ENCODE measurements around the gene HMCN2.
"Not testable (repeated sequence)": the region's sequence is repeated elsewhere in the genome, so short reads cannot be mapped to it uniquely, and the experiment has no call there.

HMCN2 gene

GRCh38 chr9:130431536-130432303, 166.2 kb downstream of the HMCN2 start:
- no peak for DNase-seq (ENCODE audit: low read depth in 2 of 2)

GRCh38 chr9:130432362-130432761, 166.8 kb downstream of the HMCN2 start:
- no peak for DNase-seq (ENCODE audit: low read depth in 2 of 2)

GRCh38 chr9:130432796-130433167, 167.2 kb downstream of the HMCN2 start:
- no peak for DNase-seq (ENCODE audit: low read depth in 2 of 2)

GRCh38 chr9:130433168-130433946, 167.8 kb downstream of the HMCN2 start:
- no peak for DNase-seq (ENCODE audit: low read depth in 2 of 2)

- no peak for DNase-seq (ENCODE audit: low read depth in 2 of 2)
Observed at GRCh38 chr9:130433947-130434262, 168.3 kb downstream of the HMCN2 start.

- DNase-seq (ENCODE audit: low read depth in 2 of 2), result not testable (repeated sequence)
Observed at GRCh38 chr9:130434656-130435055, 169.1 kb downstream of the HMCN2 start.

GRCh38 chr9:130437011-130437789, 171.6 kb downstream of the HMCN2 start:
- no peak for DNase-seq (ENCODE audit: low read depth in 2 of 2)

GRCh38 chr9:130438382-130438981, 172.9 kb downstream of the HMCN2 start:
- DNase-seq (ENCODE audit: low read depth in 2 of 2), result no peak

GRCh38 chr9:130441031-130441430, 175.5 kb downstream of the HMCN2 start:
- no peak for DNase-seq (ENCODE audit: low read depth in 2 of 2)

GRCh38 chr9:130442746-130443455, 177.3 kb downstream of the HMCN2 start:
- DNase-seq (ENCODE audit: low read depth in 2 of 2), result no peak

- no peak for DNase-seq (ENCODE audit: low read depth in 2 of 2)
Observed at GRCh38 chr9:130443456-130443801, 177.9 kb downstream of the HMCN2 start.

GRCh38 chr9:130443840-130444492, 178.4 kb downstream of the HMCN2 start:
- DNase-seq (ENCODE audit: low read depth in 2 of 2), result no peak

- peak; percentile 5 to 35 for DNase-seq (ENCODE audit: low read depth in 2 of 2)
Observed at GRCh38 chr9:130444565-130445221, 179.1 kb downstream of the HMCN2 start, which contains the start of gene ASS1. TSS of gene ASS1 (plus strand) at chr9:130444961. CDS start at chr9:130452229, 7,268 bp downstream.

- no peak for DNase-seq (ENCODE audit: low read depth in 2 of 2)
Observed at GRCh38 chr9:130445268-130445983, 179.9 kb downstream of the HMCN2 start.

- DNase-seq (ENCODE audit: low read depth in 2 of 2), result no peak
Observed at GRCh38 chr9:130446101-130446861, 180.7 kb downstream of the HMCN2 start.

- no peak for DNase-seq (ENCODE audit: low read depth in 2 of 2)
Observed at GRCh38 chr9:130447193-130447816, 181.7 kb downstream of the HMCN2 start.

- DNase-seq (ENCODE audit: low read depth in 2 of 2), result no peak
Observed at GRCh38 chr9:130448035-130448624, 182.6 kb downstream of the HMCN2 start.
